Coronary artery (tissue), 2 donors: ENCODE results near the gene DHRSX.
"Not testable (repeated sequence)": the region's sequence is repeated elsewhere in the genome, so short reads cannot be mapped to it uniquely, and the experiment has no call there.

Experiments used
- DNase-seq: peaks from one replicate; pipeline ENCODE4 v3.0.0-alpha.2; 2017; ENCODE audit warnings: low spot score
- H3K27ac ChIP-seq, 2 donors: fragments of 200-600 bp; sonication (generic); one replicate each; pipeline ENCODE4 v1.5.1; 2016 to 2019
- H3K4me3 ChIP-seq: fragments of 200-600 bp; sonication (generic); 2 replicates; pipeline ENCODE4 v1.5.1; 2016; ENCODE audit warnings: mild to moderate bottlenecking, moderate library complexity
- TF ChIP-seq, protein P1 (sequence below): fragments of 200-600 bp; sonication (generic); IDR thresholded peaks from one replicate; pipeline ENCODE4 v1.5.1; 2019; ENCODE audit warnings: antibody characterized with exemption

DHRSX gene

GRCh38 chrX:2479420-2479780 lies 21.4 kb downstream of the DHRSX start:
- DNase-seq = no peak
- H3K27ac ChIP-seq = no peak overlapping the region

DNA sequence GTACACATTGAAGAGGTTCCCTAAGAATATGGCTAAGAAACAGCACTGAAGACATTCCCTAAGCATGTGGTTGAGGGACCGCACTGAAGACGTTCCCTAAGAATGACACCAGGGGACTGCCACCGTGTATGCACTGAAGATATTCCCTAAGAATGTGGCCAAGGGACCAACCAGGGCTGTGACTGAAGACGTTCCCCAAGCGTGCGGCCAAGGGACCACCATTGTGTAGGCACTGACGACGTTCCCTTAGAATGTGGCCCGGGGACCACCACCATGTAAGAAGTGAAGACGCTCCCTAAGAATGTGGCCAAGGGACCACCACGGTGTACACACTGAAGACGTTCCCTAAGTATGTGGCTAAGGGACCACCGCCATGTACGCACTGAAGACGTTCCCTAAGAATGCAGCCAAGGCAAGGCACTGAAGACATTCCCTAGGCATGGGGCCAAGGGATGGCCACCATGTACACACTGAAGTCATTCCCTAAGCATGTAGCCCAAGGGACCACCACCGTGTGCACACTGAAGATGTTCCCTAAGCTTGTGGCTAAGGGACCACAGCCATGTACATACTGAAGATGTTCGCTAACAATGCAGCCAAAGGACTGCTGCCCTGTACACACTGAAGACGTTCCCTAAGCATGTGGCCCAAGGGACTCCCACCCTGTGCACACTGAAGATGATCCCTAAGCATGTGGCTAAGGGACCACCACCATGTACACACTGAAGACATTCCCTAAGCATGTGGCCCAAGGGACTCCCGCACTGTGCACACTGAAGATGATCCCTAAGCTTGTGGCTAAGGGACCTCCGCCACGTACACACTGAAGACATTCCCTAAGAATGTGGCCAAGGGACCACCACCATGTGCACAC lies 22.0 kb downstream of the DHRSX start:
- TF ChIP-seq, protein P1, sequence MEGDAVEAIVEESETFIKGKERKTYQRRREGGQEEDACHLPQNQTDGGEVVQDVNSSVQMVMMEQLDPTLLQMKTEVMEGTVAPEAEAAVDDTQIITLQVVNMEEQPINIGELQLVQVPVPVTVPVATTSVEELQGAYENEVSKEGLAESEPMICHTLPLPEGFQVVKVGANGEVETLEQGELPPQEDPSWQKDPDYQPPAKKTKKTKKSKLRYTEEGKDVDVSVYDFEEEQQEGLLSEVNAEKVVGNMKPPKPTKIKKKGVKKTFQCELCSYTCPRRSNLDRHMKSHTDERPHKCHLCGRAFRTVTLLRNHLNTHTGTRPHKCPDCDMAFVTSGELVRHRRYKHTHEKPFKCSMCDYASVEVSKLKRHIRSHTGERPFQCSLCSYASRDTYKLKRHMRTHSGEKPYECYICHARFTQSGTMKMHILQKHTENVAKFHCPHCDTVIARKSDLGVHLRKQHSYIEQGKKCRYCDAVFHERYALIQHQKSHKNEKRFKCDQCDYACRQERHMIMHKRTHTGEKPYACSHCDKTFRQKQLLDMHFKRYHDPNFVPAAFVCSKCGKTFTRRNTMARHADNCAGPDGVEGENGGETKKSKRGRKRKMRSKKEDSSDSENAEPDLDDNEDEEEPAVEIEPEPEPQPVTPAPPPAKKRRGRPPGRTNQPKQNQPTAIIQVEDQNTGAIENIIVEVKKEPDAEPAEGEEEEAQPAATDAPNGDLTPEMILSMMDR = no peak
- H3K4me3 ChIP-seq = no peak overlapping the region
- H3K27ac ChIP-seq = no peak overlapping the region
- no peak for DNase-seq

More at GRCh38 chrX:2479420-2479780, 21.4 kb downstream of the DHRSX start:
- TF ChIP-seq, protein P1 = no peak
- H3K4me3 ChIP-seq = no peak overlapping the region

DNA sequence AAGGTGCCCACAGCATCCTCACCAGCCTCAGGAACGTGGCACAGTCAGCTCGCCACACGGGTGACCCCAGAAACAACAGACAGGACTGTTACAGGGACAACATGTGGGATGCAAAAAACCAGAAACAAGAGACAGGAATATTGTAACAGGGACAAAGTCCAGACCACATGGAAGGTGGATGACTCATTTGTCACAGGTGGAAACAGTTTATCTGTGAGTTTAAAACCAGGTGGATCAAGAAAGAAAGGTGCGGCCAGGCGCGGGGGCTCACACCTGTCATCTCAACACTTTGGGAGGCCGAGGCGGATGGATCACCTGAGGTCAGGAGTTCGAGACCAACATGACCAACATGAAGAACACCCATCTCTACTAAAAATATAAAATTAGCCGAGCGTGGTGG lies 23.5 kb downstream of the DHRSX start:
- not testable (repeated sequence) for H3K27ac ChIP-seq, H3K4me3 ChIP-seq, DNase-seq

- DNase-seq = no peak
- TF ChIP-seq, protein P1 = no peak
- no peak overlapping the region for H3K27ac ChIP-seq
- no peak overlapping the region for H3K4me3 ChIP-seq
These were observed 25.6 kb downstream of the DHRSX start for GRCh38 chrX:2474963-2475726.

DNA sequence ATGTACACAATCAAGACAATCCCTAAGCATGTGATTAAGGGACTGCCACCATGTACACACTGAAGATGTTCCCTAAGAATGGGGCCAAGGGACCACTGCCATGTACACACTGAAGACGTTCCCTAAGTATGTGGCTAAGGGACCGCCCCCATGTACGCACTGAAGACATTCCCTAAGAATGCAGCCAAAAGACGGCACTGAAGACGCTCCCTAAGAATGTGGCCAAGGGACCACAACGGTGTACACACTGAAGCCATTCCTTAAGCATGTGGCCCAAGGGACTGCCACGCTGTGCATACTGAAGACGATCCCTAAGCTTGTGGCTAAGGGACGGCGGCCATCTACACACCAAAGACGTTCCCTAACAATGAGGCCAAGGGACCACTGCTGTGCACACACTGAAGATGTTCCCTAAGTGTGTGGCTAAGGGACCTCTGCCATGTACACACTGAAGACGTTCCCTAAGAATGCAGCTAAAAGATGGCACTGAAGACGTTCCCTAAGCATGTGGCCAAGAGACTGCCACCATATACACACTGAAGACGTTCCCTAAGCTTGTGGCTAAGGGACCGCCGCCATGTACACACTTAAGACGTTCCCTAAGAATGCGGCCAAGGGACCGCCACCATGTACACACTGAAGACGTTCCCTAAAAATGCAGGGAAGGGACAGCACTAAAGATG lies 26.4 kb downstream of the DHRSX start:
- no peak overlapping the region for H3K4me3 ChIP-seq
- TF ChIP-seq, protein P1 = no peak
- no peak for DNase-seq
- H3K27ac ChIP-seq = no peak overlapping the region

DNA sequence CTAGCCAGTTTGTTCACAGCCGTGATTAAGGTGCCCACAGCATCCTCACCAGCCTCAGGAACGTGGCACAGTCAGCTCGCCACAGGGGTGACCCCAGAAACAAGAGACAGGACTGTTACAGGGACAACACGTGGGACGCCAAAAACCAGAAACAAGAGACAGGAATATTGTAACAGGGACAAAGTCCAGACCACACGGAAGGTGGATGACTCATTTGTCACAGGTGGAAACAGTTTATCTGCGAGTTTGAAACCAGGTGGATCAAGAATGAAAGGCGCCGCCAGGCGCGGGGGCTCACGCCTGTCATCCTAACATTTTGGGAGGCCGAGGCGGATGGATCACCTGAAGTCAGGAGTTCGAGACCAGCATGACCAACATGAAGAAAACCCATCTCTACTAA lies 27.7 kb downstream of the DHRSX start:
- H3K27ac ChIP-seq, DNase-seq, H3K4me3 ChIP-seq: not testable (repeated sequence)

DNA sequence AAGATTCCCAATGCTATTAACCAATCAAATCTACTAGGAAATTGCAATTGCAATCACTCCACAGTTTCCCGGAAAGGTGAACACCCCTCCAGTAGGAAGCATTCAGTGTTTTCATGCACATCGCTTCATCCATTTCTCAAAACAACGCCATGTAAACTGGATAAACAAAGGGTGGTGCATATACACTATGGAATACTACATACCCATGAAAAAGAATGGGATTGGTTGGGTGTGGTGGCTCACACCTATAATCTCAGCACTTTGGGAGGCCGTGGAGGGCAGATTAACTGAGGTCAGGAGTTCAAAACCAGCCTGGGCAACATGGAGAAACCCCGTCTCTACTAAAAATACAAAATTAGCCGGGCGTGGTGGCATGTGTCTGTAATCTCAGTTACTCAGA lies 29.1 kb downstream of the DHRSX start:
- Histone ChIP-seq H3K27ac (no peak overlapping the region), H3K4me3 (no peak overlapping the region)
- TF ChIP-seq, protein P1 = no peak
- no peak for DNase-seq

GRCh38 chrX:2471126-2471525 lies 29.6 kb downstream of the DHRSX start:
- DNase-seq = not testable (repeated sequence)

GRCh38 chrX:2469852-2470251 lies 30.9 kb downstream of the DHRSX start:
- not testable (repeated sequence) for H3K4me3 ChIP-seq, H3K27ac ChIP-seq, DNase-seq

More at GRCh38 chrX:2471126-2471525, 29.6 kb downstream of the DHRSX start:
- not testable (repeated sequence) for H3K4me3 ChIP-seq, H3K27ac ChIP-seq
